Raji (cell line): ENCODE measurements around the gene CAMK2D.

Experiments
- POLR2A ChIP-seq: IDR thresholded peaks from 2 replicates; pipeline ENCODE4 v1.6.1; 2011; ENCODE audit warnings: low read depth, low read length, control low read depth; ENCODE audit not compliant: insufficient read depth

CAMK2D gene

DNA sequence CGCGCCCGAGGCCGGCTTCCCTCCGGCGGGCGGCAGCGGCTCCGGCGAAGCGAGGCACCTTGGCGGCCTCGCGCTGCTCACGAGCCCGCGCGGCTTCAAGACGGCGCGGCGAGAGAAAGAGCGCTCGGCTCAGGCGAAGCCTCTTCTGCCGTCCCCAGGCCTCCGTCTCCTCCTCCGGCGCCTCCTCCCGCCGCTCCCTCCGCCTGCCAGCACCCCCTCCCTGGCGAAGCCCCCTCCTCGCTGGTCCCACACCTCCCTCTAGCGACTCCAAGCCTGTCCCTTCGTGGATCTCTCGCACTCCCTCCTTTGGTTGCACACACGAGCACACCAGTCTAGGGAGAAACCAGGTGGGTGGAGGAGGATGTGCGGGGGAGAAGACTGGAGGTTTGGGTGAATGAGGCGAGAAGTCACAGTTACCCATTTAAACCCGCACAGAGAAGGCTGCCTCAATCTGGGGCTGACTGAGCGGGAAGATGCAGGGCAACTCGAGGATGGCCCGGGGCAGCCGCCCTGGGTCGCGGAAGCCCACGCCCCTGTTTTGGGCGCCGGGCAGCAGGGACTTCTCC is at the start of gene CAMK2D:
Gene CAMK2D (minus strand): TSS at position 119 of the 566 bp plus-strand sequence. CDS start 670 bp downstream, outside the sequence.
- no peak; the same call in 1 of the 2 replicates for TF ChIP-seq POLR2A

DNA sequence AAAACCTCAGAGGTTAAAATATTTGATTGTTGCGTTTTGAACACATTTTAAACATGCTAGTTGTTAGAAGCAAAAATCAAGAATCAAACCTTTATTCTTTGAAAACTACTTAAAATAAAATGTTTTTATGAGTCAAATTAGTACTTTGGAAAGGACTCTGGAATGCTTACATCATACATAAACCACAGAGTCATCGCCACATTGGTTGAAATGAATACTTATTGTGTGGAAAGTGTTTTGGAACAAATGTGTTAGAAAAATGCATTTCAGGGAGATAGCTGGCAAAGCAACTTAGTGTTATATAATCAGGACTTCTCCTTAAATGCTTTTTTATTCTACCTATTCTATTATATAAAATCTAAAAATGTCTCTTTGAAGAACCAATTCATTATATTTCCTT is 49.4 kb upstream of the CAMK2D start:
- no peak for TF ChIP-seq POLR2A

DNA sequence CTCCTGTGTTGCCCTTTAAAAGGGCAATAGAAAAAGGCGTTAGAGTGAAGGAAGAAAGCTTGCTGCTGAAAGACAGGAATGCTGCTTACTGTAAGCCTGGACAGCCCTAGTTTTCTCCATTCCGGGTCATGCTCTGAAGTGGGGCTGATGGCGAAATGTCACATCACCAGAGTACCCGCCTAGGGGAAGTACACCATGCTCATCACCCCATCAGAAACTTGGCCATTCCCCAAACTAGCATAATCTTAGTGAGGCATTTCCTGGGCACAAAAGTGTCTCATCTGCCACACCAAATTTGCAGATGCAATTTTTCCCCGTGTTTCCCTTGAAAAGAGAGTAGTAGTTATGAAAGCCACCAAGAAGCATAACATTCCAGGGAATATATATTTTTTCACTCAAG is 47.8 kb upstream of the CAMK2D start:
- no peak for TF ChIP-seq POLR2A

DNA sequence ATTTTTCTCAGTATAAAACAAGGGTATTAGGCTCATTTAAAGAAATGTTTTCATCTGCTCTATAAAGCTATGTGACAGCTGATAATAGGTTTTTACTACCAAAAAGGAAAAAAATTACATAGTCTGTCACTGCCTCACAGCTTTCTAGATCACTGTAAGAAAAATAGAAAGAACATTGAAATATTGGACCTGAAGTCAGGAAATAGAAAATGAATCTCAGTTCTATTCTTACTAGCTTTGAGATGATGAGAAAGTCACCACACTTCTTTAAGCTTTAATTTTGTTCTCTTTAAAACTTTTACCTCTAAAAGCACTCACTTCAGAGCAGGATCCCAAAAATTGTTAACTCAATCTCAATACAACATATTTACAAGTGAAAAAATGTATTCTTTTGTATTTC is 45.3 kb upstream of the CAMK2D start:
- TF ChIP-seq POLR2A, result no peak

DNA sequence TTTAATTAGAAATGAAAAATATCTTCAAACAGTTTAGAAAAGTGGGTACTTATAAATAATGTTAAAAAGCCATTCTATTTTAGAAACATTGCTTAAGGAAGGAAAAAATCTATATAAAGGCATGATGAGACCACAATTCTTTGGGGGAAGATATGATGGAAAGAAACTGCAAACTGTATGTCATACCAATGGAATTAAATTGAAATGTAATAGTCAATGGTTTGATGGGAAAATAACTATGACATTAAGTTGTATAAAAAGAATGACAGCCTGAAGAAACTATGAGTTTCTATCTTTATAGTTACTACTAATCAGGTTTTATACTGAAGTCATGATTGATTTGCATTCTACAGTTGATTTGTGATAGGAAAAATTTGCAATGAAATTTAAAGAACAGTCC is 40.3 kb upstream of the CAMK2D start:
- TF ChIP-seq POLR2A, result no peak

DNA sequence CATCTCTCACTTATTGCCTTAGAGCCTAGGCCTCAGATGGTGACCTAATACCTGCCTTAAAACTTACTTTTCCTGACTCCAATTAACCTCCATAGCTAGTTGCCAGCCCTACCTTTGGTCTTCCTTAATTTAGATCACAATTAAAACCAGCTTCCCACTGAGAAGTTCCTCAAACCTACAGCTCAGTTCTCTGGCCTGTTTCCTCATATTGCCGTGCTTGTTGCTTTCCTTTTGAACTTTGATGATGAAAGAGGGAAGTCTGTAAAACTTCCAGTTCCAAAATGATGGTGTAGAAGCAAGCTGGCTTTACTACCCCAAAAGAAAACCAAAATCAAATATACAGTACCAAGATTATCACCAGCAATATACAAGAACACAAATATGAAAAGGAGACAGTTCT is 28.9 kb upstream of the CAMK2D start:
- no peak for TF ChIP-seq POLR2A

DNA sequence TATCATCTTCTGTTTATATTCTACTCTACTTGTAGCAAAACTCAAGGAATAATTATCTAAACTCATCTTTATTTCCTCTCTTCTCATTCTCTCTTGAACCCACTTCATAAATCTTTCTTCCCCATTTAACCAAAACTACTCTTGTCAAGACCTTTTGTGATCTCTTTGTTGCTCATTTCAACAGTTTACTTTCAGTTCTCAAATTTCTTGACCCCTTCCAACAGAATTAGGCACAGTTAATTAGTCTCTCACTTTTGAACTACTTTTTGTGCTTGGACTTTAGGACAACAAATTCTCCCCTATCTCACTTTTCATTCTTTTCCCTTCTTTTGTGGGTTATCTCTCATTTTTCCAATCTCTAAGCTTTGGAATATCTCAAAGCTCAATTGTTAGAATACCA is 27.4 kb upstream of the CAMK2D start:
- TF ChIP-seq POLR2A, result no peak

DNA sequence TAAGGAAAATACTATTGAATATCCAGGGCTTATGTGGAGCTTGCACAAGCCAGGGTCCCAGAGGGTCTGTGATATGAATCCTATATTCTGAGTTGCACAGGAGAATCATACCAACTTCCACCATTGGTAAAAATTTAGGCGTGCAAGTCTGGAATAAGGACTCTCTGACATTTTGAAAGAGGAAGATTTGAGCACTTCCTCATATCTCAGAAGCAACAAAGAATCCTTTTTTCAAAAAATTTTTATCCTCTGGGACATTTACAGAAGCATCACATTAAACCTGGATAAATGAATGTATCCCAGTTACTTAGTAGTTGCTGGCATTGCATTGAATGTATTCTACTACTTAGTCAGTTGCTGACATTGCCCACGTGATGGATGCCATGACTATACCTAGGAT is 24.2 kb upstream of the CAMK2D start:
- no peak for TF ChIP-seq POLR2A

DNA sequence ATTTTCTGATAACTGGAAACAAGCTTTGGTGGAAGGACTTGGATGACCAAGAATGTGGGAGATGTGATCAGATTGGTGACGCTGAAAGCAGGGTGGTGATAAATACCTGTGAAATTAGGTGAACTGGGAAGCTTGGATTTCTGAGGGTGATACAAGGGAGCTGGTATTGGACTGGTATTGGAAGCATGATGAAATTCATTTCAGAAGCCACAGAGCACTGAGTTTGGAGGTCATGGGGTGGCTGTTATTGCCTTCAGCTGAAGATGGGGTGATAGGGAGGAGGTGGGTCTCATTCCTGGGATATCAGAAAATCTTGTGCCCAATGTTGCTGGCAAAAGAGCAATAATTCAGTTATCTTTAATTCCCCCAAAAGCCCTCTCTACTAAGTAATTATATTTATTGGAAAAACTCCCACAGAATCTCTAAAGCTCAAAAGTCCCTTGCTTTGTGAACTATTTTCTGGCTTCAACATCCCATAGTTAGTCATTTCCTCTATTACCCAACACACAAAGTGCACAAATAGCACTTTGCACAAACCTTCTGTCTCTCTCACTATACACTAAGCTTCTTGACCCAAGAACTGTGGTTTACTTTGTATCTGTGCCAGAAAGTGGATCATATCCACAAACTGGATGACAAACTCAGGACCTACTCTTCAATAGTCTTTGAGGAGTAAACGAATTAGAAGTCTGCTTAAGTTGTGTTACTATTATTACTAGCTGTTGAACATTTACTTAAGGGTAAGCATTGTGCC is 23.1 kb upstream of the CAMK2D start:
- no peak for TF ChIP-seq POLR2A

DNA sequence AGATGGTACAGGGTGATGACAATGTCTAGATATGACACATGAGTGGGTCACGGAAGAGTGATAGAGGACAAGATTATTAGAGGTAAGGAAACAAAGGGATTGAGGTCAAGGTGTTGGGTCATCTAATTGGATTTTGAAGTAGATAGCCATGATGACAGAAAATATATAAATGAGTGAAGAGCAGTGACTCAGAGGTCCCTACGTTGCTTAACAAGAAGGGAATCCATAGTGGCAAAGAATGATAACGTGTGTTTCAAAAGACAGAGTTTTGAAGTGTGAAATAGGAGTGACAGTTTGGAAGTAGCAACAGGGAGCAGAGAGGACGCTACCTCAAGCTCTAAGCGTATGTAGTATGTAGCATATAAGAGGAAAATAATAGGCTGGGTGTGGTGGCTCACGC is 22.2 kb upstream of the CAMK2D start:
- no peak for TF ChIP-seq POLR2A

DNA sequence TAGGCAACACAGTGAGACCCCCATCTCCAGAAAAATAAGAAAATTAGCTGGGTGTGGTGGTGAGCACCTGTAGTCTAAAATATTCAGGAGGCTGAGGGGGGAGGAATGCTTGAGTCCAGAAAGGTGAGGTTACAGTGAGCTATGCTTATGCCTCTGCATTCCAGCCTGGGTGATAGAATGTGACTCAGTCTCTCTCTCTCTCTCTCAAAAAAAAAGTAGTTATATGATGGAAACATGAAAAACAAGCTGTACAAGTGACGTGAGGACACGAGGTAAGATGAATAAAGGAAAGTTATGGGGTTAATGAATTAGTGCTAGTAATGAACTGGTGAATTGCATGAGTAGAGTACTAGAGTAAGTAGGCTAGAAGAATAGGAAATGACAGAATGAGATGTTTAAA is 21.8 kb upstream of the CAMK2D start:
- no peak for TF ChIP-seq POLR2A

DNA sequence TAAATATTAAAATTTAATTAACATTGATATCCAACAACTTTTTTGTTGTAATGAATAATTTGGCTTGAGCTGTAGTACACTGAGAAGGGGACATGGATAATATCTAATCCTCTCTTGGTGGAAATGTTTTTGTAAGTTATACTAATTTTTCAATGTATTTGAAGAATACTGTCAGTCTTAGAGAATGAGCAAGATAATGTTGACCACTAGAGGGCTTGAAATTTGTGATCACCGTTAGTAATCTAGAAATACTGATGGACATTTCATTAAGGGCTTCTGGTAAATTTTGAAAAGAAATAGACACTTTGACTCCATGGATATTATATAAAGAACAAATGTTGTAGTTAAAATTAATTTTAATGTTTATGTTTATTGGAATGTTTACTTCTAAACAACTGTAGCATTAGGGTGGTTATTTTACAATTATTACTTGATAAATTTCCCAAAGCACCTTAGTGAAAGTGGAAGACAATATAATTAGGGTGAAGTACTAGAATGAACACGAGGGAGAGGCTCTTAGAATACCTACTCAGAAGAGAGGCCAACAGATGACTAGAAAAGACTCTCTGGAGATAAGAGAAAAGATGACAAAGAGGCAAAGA is 20.0 kb upstream of the CAMK2D start:
- TF ChIP-seq POLR2A, result no peak

DNA sequence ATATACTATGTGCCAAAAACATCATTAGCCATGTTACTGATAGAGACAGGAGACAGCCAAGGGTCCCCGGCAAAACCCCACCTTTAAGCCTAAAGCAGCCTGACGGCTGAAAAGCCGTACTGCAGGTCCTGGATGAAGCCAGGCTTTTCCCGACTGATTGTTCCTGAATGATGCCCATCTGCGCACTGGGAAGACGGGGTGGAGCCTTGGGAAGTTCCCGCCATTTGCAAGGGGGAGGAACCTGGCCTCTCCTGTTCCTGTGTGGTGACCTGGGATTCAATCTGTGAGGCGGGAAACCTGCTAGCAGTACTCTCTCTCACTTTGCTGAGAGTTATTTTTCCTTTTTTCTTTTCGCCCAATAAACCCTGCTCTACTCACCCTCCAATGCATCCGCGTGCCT is 15.1 kb upstream of the CAMK2D start:
- no peak for TF ChIP-seq POLR2A

DNA sequence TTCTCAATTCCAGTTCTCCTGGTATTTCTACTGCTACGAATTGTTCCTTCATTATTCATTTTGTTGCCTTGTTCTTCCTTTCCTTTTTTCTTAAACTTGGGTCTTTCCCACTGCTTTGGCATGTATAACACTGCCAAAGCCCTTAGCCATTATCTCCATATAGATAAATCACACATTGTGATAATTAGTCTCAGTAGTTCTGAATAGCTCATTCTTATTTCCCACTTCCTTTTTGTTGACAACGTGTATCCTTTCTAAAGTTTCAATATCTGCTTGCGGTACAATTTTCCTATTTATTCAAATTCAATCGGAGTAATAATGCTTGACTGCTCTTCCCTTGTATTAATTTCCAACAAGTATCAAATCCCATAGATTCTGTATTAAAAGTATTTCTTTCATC is 14.5 kb upstream of the CAMK2D start:
- TF ChIP-seq POLR2A, result no peak

DNA sequence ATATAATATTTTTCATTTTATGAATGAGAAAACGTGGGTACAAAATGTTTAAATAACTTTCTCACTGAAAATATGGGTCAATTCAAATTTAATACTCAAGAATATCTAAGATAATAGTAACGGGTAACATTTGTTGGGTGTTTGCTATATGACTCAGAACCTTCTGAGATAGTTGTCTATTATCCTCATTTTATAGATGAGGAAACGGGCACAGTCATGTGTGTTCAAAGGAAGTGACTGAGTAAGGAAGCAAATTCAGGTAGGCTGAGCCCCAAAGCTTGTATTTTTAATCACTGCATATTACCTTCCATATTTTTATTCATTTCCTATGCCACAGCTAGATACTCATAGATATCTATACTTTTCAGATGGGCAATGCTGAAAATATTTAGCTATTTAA is 12.2 kb upstream of the CAMK2D start:
- no peak for TF ChIP-seq POLR2A

DNA sequence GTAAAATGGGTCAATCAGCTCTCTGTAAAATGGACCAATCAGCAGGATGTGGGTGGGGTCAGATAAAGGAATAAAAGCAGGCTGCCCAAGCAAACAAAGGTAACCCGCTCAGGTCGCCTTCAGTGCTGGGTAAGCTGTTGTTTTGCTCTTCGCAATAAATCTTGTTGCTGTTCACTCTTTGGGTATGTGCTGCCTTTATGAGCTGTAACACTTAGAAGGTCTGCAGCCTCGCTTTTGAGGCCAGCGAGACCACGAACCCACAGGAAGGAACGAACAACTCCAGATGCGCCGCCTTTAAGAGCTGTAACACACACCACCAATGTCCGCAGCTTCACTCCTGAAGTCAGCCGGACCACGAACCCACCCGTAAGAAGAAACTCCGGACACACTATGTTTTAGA is 11.5 kb upstream of the CAMK2D start:
- no peak for TF ChIP-seq POLR2A
